Dermis microvascular lymphatic vessel endothelial cell (primary cell): ENCODE results near the gene TNRC6B. TPM values are rescaled to one million over a fixed set of nuclear protein-coding genes. Genes with fewer than 3 reads are reported as not detected.
"Not testable (repeated sequence)": the region's sequence is repeated elsewhere in the genome, so short reads cannot be mapped to it uniquely, and the experiment has no call there.

ENCODE experiments used
- DNase-seq, 2 donors: peaks; one replicate each; pipeline versions ENCODE4 v3.0.0 to v3.0.0-alpha.2; 2010; ENCODE audit warnings: low read depth in 2 of 2
- total RNA-seq: library from RNA; depleted of rRNA; stranded (reverse); fragments of >200 nt; gene quantifications from 2 replicates; pipeline ENCODE4 v1.2.1, GENCODE V29; 2014

The TNRC6B gene
- total RNA-seq, 1 donor from 2014 or later, result 12.6 TPM

DNA sequence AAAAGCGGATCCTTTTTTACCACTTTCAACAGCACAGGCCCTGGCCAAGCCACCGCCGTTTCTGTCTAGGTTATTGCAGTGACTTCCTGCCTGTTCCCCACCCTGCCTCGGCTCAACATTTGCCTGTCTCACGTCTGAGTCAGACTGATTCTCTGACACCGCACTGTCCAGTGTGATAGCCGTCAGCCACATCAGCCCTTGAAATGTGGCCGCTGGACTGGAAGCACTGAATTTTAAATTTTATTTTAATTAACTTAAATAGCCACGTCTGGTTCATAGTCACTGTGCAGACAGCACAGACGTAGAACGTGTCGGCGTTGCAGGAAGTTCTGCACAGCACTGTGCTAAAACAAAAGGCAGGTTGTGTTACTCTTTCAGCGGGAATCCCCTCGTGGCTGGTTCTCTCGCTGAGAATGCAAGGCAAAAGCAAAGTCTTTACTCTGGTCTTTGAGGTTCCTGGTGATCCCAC lies 112.3 kb downstream of the TNRC6B start:
- DNase-seq, result peak in 1 of 2 donors; percentile 62

DNA sequence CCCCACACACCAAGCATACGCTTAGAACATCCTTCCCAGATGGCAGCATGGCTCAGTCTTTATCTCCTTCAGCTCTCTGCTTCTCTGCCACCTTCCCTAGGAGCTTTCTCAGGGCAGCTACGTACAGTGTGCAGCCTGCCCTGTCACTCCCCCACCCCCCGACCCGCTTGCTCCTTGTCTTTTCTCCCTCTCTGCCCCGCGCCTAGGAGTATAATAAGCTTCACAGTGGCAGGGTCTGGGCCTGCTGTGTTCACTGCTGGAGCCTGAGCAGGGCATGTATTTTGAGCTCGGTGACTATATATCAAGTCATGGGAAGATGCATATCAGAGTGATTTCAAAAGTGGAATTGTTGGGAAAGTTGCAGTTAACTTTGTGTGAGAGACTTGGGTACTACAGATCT lies 112.8 kb downstream of the TNRC6B start:
- no peak for DNase-seq

DNA sequence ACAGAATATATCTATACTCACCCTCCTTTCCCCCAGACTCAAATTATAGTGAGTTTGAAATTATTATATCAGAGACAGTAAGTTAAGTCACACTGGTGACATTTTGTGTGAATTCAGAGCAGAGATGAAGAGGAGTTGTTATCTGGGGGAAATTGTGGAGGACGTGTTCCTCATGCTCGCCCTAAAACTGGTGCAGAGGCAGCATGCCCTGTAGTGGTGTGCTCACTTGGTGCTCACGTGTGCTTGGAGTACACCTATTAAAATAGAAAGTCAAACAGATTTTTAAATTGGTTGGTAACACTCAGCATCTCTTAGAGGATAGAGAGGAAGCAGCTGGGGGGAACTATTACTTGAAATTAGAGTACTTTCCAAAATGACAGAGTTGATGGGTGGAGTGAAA lies 117.0 kb downstream of the TNRC6B start:
- no peak for DNase-seq

DNA sequence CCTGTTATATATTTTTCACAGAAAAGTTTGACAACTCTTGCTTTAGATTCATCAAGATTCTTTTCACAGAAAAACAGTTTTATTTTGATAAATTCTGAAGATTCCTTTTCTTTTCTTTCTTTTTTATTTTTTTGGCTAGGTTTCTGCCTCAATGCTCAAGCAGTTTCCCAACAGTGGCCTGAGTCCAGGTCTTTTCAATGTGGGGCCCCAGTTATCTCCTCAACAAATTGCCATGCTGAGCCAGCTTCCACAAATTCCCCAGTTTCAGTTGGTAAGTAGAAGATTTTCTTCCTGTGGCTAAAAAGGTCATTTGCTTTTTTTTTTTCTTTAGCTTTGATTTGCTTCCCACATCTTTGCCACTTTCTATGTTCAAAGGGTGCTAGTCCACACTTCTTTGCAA lies 122.6 kb downstream of the TNRC6B start:
- DNase-seq, result no peak

DNA sequence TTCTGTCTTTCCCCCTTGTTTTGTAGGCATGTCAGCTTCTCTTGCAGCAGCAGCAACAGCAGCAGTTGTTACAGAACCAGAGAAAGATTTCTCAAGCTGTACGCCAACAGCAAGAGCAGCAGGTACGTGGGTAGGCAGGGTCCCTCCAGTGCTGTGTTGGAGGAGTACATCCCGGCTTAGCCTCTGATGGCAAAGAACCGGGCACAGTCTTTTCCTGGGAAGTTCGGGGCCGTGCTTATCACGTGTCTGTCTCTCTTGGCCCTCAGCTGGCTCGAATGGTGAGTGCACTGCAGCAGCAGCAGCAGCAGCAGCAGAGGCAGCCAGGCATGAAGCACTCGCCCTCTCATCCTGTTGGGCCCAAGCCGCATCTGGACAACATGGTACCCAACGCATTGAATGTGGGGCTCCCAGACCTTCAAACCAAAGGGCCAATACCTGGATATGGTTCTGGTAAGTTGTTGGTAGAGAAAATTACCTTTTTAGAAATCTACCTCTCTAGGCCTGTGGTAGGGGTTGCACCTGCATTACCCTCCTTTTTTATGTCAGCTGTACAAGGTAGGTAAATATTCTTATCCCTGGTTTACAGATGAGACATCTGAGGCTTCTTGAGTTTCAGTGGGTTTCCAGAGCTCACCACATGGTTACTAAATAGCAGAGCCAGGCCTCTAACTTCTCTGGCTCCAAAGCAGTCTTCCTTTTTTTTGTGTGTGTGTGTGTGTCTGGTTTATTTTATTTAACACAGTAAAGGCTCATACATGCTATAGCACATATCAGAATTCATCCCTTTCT lies 123.4 kb downstream of the TNRC6B start:
- DNase-seq, result no peak

DNA sequence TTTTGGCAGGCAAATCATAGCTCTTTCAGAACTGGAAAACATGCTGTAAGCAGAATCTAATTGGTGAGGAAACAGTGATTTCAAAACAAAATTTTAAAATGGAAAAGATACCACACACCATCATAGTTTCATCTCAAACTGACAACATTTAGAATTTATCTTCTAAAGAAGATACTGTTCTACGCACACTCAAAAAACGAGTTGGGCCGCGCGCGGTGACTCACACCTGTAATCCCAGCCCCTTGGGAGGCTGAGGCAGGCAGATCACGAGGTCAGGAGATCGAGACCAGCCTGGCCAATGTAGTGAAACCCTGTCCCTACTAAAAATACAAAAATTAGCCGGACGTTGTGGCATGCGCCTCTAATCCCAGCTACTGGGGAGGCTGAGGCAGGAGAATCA lies 124.4 kb downstream of the TNRC6B start:
- no peak for DNase-seq

DNA sequence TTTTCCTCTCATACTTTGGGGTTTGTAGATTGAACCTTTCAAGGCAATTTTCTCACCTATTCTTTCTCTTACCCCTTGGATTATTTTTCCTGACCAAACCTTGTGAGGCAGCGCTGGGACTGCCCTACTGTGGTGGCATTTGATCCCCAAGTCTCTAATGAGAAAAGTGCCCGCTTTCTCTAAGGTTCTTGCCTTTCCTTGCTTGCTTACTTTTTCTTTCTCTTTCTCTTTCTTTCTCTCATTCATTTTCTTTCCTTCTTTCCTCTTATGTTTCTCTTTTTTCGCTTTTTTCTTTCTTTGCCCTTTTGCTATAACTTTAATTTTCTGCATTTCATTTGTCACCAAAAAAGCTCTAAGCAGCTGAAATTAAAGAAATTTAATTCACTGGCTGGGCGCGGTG lies 127.9 kb downstream of the TNRC6B start:
- DNase-seq, result no peak

DNA sequence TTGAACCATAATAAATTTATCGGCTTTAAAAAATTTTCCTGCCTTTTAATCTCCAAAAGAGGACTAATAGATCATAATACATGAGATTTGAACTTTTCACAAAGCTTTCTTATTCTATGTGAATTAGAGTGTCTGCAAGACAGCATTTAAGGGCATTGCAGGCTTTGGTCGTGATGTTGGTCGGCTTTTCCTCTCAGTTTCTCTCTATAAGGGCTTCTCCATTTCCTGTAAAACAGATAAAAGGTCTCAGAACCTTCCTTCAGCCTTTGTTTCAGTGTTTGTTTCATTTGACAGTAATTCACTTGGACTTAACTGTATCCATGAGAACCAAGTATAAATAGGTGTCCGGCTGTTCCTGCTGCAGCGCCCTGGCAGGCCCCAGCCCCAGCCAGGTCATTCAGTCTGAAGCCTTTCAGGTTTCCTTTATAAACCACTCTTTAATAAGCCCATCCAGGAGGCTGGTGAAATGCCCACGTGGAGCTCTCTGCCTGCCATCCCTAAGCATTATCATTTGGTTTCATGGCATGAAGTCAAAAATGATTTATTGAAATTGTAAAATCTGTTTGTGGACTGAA lies 131.4 kb downstream of the TNRC6B start:
- DNase-seq, result no peak

DNA sequence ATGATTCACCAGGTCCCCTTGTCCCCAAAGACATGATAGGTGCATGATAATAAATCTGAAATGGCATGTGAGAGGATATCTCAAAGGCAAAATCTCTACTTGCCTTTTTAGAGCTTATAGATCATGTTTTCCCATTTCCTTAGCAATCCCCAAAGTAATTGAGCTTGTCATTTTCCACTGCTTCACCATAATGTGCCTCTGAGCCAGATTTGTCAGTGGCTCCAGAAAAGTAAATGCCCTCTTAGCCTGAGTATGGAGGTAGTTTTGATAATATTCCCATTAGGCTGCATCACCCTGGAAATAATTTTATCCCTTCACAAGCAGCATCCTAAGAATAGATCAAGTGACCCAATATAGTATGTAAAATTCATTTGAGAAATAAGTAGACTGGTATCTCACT lies 131.9 kb downstream of the TNRC6B start:
- DNase-seq, result no peak

DNA sequence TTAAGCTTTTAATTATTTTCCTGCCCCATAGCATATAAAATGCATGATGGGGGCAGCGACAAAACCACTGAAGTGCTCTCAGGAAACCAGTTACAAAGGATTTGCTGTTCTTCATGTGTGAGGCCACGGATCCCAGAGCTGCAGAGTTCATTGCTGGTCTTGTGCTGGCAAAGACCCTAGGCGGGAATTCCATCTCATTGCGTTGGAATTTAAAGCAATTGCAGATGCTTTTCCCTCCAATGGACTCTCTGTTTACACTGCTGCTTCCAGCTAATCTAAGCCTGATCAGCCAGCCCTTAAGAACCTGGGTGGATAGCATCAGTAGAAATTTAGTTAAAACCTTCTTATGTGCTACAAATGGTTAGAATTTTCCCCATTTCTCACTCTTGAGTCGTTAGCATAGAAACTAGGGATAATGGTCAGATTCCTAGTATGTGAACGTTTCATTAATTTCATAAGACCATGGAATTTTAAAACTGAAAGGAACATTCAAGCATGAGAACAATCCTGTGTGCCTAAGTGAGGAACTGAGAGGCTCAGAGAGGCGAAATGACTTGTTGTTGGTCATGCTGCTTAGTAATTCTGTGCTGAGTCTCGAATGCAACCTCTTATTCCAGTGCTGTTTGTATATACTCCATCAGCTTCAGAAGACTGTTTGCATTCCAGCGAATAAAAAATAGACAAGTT lies 132.5 kb downstream of the TNRC6B start:
- no peak for DNase-seq

DNA sequence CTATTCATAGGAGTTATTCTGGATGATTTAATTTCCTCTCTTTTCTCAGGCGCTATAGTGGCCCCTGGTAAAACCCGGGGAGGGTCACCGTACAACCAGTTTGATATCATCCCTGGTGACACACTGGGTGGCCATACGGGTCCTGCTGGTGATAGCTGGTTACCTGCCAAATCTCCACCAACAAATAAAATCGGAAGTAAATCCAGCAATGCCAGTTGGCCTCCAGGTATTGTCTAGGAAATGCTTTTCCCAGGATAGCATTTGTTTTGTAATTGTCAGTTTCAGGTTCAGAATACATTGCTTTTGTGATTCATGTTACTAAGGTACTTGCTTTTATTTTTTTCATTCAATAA lies 133.0 kb downstream of the TNRC6B start:
- no peak for DNase-seq

DNA sequence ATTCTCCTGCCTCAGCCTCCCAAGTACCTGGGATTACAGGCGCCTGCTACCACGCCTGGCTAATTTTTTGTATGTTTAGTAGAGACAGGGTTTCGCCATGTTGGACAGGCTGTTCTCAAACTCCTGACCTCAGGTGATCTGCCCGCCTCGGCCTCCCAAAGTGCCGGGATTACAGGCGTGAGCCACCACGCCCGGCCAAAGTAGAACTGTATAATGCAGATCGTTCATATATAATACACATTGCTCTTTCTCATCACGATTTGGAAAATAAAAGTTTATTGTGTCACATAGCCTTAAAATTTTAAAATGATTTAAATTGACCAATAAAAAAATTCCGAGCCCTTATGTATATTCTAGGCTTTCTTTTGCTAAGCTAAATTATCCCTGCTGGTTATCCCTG lies 133.9 kb downstream of the TNRC6B start:
- DNase-seq, result not testable (repeated sequence)

DNA sequence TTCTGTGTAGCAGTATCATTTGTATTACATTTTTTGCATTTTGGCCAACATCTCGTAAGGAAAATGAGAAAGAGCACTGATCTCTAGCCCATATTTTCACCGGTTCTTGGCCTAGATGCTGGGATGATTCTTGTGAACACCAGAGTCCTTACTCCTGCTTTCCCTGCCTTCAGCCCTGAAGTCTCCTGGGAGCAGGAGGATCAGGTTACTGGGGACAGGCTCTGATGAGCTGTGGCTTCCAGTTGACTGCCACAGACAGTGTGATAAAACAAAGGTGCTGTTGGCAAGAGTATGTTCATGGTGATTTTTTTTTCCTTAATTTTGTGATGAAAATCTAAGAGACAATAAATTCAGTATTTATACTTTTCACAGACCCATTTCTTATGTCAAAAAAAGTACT lies 134.3 kb downstream of the TNRC6B start:
- DNase-seq, result no peak

DNA sequence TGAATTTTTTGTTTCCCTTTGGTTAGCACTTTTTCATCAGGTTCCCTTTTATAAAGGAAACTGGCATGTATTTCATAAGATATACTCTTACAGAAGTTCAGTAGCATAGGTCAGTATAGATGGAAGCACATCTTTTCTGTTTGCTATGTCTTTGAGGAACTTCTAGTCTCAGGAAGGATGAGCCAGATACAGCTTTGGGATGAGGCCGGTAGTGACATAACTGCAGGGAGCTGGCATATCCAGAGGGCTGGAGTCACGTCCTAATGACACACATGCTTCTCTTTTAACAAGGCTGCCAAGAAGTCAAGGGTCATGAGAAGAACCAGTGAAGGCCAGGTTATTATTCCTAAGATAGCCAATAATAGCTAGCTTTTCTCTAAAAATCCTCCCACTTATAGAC lies 135.3 kb downstream of the TNRC6B start:
- no peak for DNase-seq

DNA sequence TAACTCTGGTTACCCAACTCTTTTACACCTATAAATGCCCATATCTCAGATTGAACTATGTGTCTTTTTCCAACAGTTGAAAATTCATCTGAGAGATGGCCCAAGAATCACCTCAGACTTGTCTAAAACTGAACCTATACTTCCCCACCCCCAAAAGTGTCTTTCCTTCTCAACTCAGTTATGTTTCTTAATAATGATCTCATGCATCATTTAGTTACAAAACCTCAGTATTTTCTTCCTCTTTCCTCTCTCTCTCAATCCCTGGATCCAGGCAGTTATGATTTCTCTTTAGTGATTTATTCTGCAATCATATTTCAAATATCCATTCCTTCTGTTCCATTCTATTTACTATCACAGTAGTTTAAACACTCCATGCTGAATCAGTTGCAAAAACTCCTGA lies 136.3 kb downstream of the TNRC6B start:
- no peak for DNase-seq

DNA sequence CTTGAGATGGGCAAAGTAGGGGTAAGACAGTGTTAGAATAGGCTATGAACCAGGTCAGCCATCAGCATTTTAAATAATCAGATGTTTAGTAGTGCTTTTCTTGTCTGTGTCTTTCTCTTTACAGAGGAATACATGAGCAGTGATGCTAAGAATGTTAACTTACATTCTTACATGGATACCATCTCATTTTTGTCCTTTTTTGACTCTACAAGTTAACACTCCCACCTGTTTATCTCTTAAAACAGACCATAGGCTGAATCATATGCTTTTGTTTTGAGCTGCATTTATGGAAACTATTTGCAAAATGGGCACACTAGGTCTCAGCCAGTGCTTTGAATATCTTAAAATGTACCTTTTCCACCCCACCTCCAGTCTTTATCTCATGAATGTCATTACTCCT lies 143.0 kb downstream of the TNRC6B start:
- no peak for DNase-seq

DNA sequence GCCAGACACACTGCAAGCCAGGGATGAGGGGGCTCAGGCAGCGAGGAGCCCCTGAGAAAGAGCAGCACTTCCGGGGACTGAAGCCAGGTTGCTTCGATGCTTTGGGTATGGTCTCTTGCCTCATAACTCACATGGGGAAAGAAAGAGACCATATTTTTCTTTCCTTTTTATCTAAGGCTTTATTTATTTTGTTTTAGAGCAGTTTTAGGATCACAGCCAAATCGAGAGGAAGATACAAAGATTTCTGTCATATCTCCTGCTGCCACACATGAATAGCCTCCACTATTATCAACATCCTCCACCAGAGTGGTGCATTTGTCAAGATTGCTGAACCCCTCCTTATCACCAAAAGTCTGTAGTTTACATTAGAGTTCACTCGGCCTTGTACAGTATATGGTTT lies 144.3 kb downstream of the TNRC6B start:
- DNase-seq, result peak in 1 of 2 donors; percentile 21

DNA sequence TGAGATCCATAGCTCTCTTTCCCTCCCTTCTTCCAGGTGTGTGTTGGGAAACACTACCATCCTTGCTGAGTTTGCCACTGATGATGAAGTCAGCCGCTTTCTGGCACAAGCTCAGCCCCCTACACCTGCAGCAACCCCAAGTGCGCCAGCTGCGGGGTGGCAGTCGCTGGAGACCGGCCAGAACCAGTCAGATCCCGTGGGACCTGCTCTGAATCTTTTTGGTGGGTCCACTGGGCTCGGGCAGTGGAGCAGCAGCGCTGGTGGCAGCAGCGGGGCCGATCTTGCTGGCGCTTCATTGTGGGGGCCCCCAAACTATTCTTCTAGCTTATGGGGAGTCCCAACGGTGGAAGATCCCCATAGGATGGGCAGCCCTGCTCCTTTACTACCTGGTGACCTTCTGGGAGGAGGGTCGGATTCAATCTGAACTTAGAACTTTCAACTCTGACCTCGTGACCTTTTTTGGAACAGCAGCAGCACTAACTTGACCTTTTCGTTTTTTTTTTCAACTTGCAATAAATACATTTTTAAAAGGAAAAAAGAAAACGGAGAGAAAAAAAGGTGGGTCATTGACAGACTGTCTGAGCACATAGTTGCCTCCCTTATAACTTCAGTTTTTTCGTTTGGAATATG lies 145.2 kb downstream of the TNRC6B start:
- DNase-seq, result no peak

DNA sequence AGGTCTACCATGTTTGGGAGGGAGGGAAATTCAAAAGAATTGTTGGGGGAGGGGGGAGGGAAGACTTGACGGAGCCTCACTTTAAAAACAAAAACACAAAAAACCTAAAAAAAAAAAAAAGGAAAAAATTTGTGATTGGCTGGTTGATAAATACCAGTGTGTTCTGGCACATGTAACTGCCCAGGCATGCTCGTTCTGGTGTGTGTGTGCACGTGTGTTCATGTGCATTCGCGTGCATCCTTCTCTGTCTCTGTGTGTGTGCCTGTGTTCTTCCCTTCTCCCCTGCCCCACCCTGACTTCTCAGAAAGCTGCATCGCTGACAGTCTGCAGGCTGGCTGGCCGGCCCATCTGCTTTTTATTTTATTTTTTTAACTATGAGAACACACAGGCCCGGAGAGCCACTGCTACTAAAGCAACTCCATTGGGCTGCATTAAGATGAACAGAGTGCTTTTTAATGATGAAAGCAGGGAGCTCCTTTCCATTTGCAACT lies 146.0 kb downstream of the TNRC6B start:
- no peak for DNase-seq

DNA sequence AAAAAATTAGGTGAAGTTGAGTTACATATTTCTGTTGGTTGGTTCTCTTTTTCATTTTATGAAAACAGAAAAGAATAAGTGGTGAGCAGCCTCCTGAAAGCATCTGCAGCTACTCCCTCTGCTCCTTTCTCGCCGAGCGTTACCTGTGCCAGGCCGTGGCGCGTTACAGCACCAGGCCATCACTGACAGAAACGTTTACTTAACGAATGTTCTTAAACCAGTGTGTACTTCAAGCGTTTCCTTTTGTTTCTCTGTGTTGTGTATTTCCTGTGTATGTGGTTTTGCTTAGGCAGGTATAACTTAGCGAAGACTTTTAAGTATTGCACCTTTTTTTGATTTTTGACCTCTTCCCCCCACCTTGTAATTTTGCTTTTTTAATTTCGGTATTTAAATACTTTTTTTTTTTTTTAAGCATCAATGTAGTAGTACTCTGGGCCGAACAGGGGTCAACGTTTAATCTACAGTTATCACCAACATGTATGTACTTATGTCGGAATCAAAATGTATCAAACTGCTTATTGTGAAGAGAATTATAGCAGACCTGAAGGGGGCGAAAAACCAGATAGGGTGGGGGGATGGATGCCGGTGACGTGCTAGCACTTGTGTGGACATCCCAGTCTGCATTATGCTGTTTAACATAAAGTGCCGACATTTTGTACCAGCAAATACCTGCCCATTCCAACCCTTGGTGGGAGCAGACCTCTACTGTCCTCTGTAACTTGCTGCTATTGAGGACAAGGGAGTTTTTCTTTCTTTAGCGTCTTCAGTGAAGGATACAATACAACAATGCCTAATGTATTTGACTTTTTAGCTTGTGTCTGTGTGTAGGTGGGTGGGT lies 147.0 kb downstream of the TNRC6B start:
- no peak for DNase-seq

DNA sequence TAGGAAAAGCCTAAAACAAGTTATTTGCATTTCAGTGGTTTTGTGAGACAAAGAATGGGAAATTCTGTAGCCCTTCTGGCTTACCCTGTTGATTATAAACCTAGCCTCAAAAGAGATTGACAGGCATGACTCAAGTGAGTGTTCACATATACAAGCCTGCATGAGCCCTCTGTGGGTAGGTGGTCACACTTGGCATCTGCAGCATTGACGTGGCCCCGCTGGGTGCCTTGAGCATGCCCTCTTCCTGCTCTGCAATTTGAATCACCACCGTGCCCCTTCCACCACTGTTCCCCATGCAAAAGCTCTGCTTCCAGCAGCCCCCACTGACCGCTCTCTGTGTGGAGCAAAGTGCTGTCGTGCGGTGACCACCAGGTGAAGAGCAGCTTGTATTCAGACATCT lies 147.6 kb downstream of the TNRC6B start:
- DNase-seq, result no peak
